Measurements from ENCODE around the gene LRATD1. TPM values are rescaled to one million over a fixed set of nuclear protein-coding genes. Genes with fewer than 3 reads are reported as not detected.
A peak's percentile ranks its signal among the peaks of the same experiment; 100 is the strongest.

The LRATD1 gene
- 10 to 100 TPM in 1 of 2 donors, 1 to 10 TPM in 1; 3.1 to 10.5 TPM for total RNA-seq

- peak; percentile 61 for DNase-seq (ENCODE audit: low spot score)
- TF ChIP-seq, protein P1, sequence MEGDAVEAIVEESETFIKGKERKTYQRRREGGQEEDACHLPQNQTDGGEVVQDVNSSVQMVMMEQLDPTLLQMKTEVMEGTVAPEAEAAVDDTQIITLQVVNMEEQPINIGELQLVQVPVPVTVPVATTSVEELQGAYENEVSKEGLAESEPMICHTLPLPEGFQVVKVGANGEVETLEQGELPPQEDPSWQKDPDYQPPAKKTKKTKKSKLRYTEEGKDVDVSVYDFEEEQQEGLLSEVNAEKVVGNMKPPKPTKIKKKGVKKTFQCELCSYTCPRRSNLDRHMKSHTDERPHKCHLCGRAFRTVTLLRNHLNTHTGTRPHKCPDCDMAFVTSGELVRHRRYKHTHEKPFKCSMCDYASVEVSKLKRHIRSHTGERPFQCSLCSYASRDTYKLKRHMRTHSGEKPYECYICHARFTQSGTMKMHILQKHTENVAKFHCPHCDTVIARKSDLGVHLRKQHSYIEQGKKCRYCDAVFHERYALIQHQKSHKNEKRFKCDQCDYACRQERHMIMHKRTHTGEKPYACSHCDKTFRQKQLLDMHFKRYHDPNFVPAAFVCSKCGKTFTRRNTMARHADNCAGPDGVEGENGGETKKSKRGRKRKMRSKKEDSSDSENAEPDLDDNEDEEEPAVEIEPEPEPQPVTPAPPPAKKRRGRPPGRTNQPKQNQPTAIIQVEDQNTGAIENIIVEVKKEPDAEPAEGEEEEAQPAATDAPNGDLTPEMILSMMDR (IDR thresholded peaks at IDR 0.05): no peak
- Histone ChIP-seq H3K4me1 (peaks cover 0 to 42% of the 10 kb centered on the region in 2 donors), H3K4me3 (peak within 1 kb of the TSS; percentile 21 to 54), H3K27ac (no peak within 1 kb of the TSS), H3K36me3 (no peaks in the 10 kb centered on the region), H3K9me3 (no peaks in the 10 kb centered on the region), H3K27me3 (peaks cover 0 to 9% of the 10 kb centered on the region in 2 donors)
Observed at GRCh38 chr2:14632133-14632936, at the start of gene LRATD1. TSS of gene LRATD1 (plus strand) at chr2:14632717. CDS start at chr2:14633980, 1,263 bp downstream.

GRCh38 chr2:14583059-14583458, 49.5 kb upstream of the LRATD1 start:
- Histone ChIP-seq H3K4me3 (no peak overlapping the region), H3K9me3 (no peaks in the 10 kb centered on the region), H3K27me3 (no peaks in the 10 kb centered on the region), H3K36me3 (no peaks in the 10 kb centered on the region), H3K4me1 (no peaks in the 10 kb centered on the region), H3K27ac (no peak overlapping the region)
- TF ChIP-seq, protein P1 (IDR thresholded peaks at IDR 0.05): no peak
- DNase-seq (ENCODE audit: low spot score): no peak

DNA sequence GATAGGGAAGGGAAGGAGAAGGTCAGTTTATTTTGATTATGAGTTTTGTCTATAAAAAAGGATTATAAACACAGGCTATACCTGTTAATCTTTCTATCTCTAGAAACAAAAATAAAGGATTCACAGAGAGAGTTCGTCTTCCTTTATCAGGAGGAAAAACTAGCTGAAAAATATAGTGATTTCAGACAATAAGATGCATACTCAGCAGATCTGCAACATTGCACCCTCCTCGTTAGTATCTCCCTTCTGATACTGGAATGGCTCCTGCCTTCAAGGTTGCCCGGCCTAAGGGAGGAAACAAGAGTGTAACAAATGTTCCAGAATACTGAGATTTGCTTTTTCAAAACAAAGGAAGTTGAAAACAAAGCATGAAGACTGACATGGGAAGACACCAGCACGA, 48.7 kb upstream of the LRATD1 start:
- Histone ChIP-seq H3K4me1 (no peaks in the 10 kb centered on the region), H3K4me3 (no peak overlapping the region), H3K9me3 (no peaks in the 10 kb centered on the region), H3K27me3 (no peaks in the 10 kb centered on the region), H3K27ac (no peak overlapping the region), H3K36me3 (no peaks in the 10 kb centered on the region)
- TF ChIP-seq, protein P1 (IDR thresholded peaks at IDR 0.05): no peak
- no peak for DNase-seq (ENCODE audit: low spot score)

DNA sequence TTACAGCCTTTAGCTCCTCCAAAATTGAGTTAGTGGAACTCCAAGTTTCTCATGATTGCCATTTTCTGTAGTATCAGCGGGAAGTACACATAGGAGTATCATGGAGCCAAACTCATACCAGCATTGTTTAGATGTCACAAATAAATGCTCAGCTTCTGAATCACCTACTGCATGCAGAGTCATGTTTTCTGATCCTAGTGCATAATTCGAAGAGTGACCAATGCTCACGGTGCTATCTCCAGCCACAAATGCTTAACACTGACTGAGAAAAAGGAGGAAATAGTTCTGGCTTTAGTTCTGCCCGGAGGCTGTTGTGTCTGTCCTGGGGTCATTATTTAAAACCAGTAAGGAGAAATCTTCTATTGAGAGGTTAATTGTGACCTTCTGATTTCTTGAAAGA, 45.4 kb upstream of the LRATD1 start:
- Histone ChIP-seq H3K27me3 (no peaks in the 10 kb centered on the region), H3K9me3 (no peaks in the 10 kb centered on the region), H3K4me1 (no peaks in the 10 kb centered on the region), H3K36me3 (no peaks in the 10 kb centered on the region), H3K27ac (no peak overlapping the region), H3K4me3 (no peak overlapping the region)
- no peak for DNase-seq (ENCODE audit: low spot score)
- TF ChIP-seq, protein P1 (IDR thresholded peaks at IDR 0.05): no peak

DNA sequence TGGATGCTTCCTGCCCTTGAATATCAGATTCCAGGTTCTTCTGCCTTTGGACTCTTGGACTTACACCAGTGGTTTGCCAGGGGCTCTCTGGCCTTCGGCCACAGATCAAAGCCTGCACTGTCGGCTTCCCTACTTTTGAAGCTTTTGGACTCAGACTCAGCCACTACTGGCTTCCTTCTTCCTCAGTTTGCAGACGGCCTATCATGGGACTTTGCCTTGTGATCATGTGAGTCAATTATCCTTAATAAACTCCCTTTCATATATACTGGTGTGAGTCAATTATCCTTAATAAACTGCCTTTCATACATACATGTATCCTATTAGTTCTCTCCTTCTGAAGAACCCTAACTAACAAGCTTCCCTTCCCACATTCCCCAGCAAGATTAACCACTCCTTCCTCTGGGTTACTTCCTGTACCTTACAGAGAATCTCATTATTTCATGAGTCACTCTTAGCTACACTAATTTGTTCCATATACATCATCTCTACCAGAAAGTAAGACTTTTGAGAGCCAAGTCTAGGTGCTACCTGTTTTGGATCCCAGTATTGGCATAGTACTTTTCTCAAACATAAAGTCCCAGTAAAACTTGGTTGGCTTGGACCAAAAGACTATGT, 31.3 kb upstream of the LRATD1 start:
- no peaks in the 10 kb centered on the region for H3K27me3 ChIP-seq
- H3K36me3 ChIP-seq: no peaks in the 10 kb centered on the region
- H3K27ac ChIP-seq: no peak overlapping the region
- TF ChIP-seq, protein P1 (IDR thresholded peaks at IDR 0.05): no peak
- no peaks in the 10 kb centered on the region for H3K4me1 ChIP-seq
- H3K4me3 ChIP-seq: no peak overlapping the region
- H3K9me3 ChIP-seq: no peaks in the 10 kb centered on the region
- no peak for DNase-seq (ENCODE audit: low spot score)
